Measurements from ENCODE around the gene VPS4B.

The VPS4B gene

DNA sequence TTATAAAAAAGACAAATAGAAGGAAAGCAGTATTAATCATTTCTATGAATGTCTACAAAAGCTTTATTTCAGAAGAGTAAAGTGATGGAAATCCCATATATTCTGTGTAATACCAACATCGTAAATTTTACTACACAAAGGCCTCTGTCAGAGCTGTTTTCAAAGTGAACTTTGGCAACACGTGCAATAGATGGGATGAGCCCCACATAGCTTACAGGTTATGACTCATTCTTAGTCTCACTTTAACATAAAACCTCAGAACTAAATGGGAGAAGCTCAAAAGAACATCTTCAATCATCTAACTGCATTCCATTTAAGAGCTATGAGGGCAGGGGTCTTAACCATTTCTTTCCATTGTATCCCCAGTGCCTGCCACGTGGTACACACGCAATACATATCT is 11.5 kb downstream of the VPS4B start:
- TF ChIP-seq, protein P1, sequence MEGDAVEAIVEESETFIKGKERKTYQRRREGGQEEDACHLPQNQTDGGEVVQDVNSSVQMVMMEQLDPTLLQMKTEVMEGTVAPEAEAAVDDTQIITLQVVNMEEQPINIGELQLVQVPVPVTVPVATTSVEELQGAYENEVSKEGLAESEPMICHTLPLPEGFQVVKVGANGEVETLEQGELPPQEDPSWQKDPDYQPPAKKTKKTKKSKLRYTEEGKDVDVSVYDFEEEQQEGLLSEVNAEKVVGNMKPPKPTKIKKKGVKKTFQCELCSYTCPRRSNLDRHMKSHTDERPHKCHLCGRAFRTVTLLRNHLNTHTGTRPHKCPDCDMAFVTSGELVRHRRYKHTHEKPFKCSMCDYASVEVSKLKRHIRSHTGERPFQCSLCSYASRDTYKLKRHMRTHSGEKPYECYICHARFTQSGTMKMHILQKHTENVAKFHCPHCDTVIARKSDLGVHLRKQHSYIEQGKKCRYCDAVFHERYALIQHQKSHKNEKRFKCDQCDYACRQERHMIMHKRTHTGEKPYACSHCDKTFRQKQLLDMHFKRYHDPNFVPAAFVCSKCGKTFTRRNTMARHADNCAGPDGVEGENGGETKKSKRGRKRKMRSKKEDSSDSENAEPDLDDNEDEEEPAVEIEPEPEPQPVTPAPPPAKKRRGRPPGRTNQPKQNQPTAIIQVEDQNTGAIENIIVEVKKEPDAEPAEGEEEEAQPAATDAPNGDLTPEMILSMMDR (IDR thresholded peaks at IDR 0.05; ENCODE audit: low read depth, low read length, missing control alignments), result no peak
- DNase-seq (ENCODE audit: extremely low read depth, low read depth), result peak; percentile 52
- H3K4me3 ChIP-seq (replicated peaks; ENCODE audit: low read depth, low read length), result no peak overlapping the region

DNA sequence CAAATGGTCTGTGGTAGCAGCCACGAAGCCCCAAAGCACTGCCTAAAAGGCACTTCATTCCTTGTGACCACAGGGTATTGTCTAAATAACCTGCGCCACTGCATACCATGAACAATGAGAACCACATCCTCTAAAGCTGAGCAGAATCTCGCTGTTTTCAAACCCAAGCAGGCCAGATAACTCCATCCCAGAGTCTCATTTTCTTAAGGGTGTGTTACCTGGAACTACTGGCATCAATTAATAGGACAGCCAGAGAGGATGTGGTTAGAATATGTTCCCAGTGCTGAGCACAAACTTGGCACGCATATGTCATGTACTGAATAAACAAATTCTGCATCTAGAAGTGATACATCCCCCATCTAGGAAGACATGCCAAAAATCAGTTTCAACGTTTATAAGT is 13.0 kb downstream of the VPS4B start:
- no peak overlapping the region for H3K4me3 ChIP-seq (replicated peaks; ENCODE audit: low read depth, low read length)
- TF ChIP-seq, protein P1 (IDR thresholded peaks at IDR 0.05; ENCODE audit: low read depth, low read length, missing control alignments), result no peak
- DNase-seq (ENCODE audit: extremely low read depth, low read depth), result peak; percentile 50

DNA sequence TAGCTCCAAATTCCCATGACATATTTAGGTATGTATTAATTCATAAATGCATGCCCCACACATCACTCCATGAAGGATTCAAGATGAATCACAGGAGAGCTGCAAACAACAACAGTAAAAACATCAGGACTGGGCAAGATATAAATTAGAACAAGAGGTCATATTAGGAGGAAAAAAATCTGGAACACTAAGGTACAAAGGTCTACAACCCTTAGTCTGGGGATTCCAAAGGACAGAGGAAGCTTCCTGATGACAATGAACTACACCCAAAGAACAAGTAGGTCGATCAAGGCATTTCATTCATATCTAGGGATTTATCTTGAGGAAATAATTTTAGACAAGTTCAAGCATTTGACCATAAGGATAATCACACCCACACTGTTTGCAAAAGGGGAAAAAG is 14.5 kb downstream of the VPS4B start:
- TF ChIP-seq, protein P1 (IDR thresholded peaks at IDR 0.05; ENCODE audit: low read depth, low read length, missing control alignments), result no peak
- no peak for DNase-seq (ENCODE audit: extremely low read depth, low read depth)
- H3K4me3 ChIP-seq (replicated peaks; ENCODE audit: low read depth, low read length), result no peak overlapping the region

DNA sequence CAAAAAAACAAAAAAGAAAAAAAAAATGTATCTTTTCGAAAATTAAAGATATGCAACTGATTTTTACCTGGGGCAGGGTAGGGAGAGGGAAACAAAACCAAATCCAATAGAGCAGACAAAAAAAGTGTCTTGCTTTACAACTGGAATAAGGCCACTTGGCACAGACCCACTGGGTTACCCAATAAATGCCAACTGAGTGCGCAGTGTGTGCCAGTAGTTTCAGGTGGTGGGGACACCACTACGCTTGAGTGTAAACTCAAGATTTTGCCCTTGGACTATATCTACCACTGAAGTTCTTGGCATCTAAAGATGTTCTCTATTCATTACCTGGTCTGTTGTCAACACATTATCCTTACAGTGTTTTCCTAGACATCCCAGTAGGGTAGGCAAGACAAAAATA is 16.3 kb downstream of the VPS4B start:
- no peak for DNase-seq (ENCODE audit: extremely low read depth, low read depth)
- TF ChIP-seq, protein P1 (IDR thresholded peaks at IDR 0.05; ENCODE audit: low read depth, low read length, missing control alignments), result no peak
- no peak overlapping the region for H3K4me3 ChIP-seq (replicated peaks; ENCODE audit: low read depth, low read length)

DNA sequence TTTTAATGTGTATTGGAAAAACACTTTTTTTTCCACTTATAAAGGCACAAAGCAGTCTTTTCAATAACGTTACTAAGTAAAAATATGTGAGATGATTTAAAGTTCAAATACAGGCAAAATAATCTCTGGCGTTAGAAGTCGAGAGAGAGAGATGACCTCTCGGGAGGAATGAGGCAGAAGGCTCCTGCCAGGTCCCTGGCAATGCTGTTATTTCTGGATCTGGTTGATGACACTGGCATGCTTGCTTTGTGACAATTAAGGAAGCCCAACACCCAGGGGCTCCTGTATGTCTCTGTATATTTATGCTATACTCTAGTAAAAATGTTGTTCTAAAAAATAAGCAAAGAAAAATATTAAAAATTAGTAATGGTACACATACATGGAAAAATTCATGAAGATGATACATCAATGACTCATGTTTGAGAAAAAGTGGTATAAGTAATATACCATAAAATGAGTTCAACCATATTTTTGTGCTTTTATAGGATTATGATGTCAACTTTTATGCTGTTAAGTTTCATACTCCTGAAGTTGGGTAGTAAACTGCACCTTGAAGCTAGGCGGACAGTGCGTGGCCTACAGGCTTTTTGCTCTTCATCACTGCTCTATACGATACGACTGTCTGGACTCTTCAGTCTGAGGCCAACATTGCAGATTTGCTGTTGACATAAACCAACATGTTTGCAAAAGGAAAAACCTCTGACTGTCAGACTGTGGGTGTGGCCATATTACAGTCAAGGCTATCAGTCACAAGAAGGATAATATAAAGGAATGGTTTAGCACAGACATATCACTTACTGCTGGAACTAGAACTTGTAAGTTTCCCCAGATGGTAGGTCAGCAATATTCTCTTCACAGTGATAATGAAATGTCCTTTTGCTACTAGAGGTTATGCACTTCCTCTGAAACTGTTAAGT is 19.8 kb downstream of the VPS4B start:
- H3K4me3 ChIP-seq (replicated peaks; ENCODE audit: low read depth, low read length), result no peak overlapping the region
- no peak for DNase-seq (ENCODE audit: extremely low read depth, low read depth)
- TF ChIP-seq, protein P1 (IDR thresholded peaks at IDR 0.05; ENCODE audit: low read depth, low read length, missing control alignments), result no peak

DNA sequence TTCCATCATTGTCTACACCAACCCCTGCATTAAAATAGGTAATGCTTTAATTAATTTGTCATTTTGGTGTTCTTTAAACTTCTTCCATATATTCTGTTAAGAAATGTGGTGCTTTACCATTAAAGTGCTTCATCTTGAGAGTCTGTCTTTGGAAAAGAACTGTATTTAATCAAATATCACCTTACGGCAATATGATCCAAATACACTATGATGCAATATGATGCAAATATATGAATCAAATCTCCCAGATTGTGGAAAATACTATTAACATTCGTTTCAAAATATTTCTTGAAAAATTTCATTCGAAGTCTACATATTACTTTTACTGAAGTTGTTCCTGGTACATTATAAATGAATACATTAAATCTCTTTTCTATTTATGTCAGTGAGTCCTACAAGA is 23.0 kb downstream of the VPS4B start:
- no peak overlapping the region for H3K4me3 ChIP-seq (replicated peaks; ENCODE audit: low read depth, low read length)
- DNase-seq (ENCODE audit: extremely low read depth, low read depth), result no peak
- TF ChIP-seq, protein P1 (IDR thresholded peaks at IDR 0.05; ENCODE audit: low read depth, low read length, missing control alignments), result no peak

Measured in HFF-Myc (cell line).